D721Med (cell line): ENCODE measurements around the gene AHNAK.
A peak's percentile ranks its signal among the peaks of the same experiment; 100 is the strongest.
"Not testable (repeated sequence)": the region's sequence is repeated elsewhere in the genome, so short reads cannot be mapped to it uniquely, and the experiment has no call there.

Experiments used
- DNase-seq: peaks from one replicate; pipeline ENCODE4 v3.0.0; 2011; ENCODE audit warnings: low spot score; ENCODE audit not compliant: insufficient read length
- FAIRE-seq: peaks from 2 replicates; lab custom pipeline; 2011; peaks lifted over from hg19 to GRCh38; lab: Jason Lieb, UNC
- TF ChIP-seq, protein P1 (sequence below): IDR thresholded peaks from 2 replicates; pipeline ENCODE4 v1.5.1; 2012; ENCODE audit warnings: mild to moderate bottlenecking, control low read depth; ENCODE audit not compliant: insufficient read depth; ENCODE audit errors: missing control alignments

The AHNAK gene

DNA sequence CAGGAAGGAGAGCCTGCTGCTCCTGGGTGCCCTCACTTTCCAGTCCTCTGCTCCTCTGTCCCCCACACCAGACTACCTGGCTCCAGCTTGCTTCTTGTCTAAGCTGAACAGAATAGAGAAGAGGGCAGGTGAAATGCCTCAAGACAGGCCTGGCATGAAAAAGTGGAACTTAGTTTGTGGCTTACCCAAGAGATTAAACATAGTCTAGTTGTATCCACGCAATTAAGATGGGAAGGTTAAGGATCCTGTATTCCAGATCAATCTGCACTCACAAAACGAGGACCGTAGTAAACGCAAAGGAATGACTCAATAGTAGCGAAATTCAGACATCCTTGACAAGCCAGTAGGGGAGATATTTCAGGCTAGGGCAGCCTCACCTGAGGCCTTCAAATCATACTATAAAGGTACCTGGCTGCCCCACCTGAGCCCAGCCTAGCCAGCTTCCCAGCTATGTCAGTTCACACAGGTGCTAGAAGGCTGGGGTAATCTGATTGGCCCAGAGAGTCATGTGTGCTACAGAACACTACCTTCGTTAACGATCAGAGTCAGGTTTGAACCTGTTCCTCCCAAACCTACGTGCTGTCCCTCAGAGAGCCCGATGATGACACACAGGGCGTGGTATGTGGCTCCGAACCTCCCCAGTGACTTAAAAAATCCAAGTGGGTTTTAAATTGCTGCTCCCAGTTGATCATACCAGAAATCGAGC lies 46.5 kb downstream of the AHNAK start:
- no peak for DNase-seq
- no peak for FAIRE-seq

DNA sequence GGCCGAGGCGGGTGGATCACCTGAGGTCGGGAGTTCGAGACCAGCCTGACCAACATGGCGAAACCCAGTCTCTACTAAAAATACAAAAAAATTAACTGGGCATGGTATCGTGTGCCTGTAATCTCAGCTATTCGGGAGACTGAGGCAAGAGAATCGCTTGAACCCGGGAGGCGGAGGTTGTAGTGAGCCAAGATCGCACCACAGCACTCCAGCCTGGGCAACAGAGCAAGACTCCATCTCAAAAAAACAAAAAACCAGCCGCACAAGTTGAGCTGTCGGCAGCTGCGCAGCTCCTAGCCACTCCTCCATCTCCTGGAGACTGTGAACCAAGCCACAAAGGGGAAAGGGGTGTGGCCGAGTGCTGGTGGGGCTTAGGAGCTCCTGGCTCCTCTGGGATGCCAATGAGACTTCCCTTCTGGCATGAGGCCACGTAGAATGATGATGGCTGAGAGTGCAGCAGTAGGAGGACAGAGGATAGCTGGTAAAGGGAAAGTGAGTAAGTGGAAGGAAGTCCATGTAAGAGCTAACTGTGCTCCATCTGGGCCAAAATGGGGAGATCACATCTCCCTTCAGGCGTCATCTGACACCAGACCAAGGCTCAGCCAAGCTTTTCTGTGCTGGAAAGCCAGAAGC lies 47.2 kb downstream of the AHNAK start:
- DNase-seq, FAIRE-seq: not testable (repeated sequence)

More for the DNA sequence above, 46.5 kb downstream of the AHNAK start:
- TF ChIP-seq, protein P1, sequence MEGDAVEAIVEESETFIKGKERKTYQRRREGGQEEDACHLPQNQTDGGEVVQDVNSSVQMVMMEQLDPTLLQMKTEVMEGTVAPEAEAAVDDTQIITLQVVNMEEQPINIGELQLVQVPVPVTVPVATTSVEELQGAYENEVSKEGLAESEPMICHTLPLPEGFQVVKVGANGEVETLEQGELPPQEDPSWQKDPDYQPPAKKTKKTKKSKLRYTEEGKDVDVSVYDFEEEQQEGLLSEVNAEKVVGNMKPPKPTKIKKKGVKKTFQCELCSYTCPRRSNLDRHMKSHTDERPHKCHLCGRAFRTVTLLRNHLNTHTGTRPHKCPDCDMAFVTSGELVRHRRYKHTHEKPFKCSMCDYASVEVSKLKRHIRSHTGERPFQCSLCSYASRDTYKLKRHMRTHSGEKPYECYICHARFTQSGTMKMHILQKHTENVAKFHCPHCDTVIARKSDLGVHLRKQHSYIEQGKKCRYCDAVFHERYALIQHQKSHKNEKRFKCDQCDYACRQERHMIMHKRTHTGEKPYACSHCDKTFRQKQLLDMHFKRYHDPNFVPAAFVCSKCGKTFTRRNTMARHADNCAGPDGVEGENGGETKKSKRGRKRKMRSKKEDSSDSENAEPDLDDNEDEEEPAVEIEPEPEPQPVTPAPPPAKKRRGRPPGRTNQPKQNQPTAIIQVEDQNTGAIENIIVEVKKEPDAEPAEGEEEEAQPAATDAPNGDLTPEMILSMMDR: no peak

DNA sequence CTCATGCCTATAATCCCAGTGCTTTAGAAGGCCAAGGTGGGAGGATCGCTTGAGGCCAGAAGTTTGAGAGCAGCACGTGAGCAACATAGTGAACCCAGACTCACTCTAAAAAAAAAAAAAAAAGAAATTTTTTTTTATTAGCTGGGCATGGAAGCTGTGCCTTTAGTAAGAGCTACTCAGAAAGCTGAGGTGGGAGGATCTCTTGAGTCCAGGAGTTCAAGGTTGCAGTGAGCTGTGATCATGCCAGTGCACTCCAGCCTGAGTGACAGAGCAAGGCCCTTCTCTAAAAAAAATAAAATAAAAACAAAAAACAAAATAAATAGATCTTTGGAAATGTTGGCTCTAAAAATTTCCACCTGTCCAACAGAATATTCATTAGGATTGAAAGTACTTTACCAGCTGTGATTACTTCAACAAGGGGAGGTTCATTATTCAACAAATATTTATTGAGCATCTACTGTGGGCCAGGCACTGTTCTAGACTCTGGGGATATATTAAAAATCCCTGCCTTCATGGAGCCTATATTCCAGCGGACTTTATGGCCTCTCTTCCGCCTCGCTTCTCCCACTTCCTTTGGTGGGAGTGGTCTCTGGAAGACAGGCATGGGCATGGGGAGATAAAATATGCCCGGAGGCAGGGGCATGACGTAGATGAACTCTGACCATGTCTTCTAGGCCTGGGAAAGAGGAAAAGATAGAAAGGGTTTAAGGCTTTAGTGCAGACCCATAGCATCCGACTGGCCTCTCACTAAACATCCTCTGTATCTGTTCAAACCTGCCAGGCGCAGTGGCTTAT lies 47.9 kb downstream of the AHNAK start:
- TF ChIP-seq, protein P1: no peak
- no peak for DNase-seq
- no peak for FAIRE-seq

DNA sequence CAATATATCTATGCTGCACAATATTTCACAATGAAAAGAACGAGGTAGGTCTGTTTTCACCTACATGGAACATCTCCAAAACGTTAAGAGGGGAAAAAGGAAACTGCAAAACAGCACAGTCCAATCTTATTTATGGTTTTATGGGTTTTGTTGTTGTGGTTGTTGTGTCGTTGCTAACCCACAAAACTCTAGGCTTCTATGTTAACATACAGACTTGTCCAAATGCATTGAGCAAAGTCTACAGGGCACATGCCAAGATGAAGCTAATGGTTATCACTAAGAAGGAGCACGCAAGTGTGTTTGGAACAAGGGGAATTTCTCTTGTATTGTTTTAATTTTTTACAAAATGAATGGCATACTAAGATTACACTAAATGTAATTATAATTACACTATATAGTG lies 48.6 kb downstream of the AHNAK start:
- TF ChIP-seq, protein P1: no peak
- DNase-seq (no peak), FAIRE-seq (no peak)

DNA sequence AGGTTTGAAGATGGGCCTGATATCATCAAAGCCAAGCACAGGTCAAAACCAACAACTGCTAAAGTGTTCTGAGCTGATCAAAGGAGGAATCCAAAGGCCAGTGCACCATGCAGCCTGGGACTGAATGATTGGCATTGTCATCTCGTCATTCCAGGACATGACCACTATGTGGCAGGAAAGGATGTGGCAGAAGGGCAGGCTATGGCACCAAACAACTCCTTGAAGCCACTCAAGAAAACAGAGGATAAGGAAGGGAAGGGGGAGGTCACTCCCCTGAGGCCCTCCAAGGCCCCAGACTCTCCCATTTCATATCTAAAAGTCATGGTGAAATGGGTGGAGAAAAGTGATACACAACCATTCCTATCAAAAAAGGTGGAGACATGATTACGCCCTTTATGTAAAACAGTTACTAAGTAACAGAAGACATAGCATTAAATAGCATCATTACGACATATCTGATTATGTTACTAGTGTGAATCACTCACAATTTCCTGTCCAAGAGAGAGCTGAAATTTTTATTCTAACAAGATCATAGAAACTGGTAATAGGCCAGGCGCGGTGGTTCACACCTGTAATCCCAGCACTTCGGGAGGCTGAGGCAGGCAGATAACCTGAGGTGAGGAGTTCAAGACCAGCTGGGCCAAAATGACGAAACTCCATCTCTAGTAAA lies 49.3 kb downstream of the AHNAK start:
- FAIRE-seq: no peak
- TF ChIP-seq, protein P1: peak; percentile 41
- no peak for DNase-seq

DNA sequence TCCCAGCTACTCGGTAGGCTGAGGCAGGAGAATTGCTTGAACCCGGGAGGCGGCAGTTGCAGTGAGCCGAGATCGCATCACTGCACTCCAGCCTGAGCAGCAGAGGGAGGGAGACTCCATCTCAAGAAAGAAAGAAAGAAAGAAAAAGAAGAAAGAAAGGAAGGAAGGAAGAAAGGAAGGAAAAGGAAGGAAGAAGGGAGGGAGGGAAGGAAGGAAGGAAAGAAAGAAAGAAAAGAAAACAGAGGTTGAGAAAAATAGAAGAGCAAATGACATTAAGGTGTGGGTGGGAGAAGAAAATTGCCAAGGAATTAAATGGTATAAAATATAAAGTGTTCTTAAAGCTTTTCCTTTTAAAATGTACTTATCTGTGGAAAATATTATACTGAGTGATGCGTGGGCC lies 49.9 kb downstream of the AHNAK start:
- no peak for DNase-seq

DNA sequence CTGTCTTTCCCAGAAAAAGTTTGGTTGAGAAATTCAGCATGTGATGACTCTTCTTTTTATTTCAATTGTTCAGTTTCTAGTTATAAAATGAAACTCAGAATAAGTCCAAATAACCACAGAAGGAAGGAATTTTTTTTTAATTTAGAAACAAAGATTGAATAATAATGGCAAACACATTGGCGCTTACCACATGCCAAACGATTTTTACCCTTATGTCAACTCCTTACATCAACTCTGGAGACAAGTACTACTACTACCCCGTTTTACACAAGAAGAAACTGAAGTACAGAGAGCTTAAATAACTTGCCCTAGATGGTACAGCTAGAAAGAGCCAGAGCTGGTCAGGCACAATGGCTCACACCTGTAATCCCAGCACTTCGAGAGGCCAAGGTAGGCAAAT lies 52.4 kb downstream of the AHNAK start:
- DNase-seq: no peak
- no peak for FAIRE-seq
- TF ChIP-seq, protein P1: no peak

More for the DNA sequence above, 49.9 kb downstream of the AHNAK start:
- no peak for FAIRE-seq
- TF ChIP-seq, protein P1: no peak
